ENCODE results near the gene CDK9.
A peak's percentile ranks its signal among the peaks of the same experiment; 100 is the strongest.

Gene CDK9

GRCh38 chr9:127761491-127761956, 24.3 kb upstream of the CDK9 start:
- DNase-seq (ENCODE audit: low spot score) = no peak

DNA sequence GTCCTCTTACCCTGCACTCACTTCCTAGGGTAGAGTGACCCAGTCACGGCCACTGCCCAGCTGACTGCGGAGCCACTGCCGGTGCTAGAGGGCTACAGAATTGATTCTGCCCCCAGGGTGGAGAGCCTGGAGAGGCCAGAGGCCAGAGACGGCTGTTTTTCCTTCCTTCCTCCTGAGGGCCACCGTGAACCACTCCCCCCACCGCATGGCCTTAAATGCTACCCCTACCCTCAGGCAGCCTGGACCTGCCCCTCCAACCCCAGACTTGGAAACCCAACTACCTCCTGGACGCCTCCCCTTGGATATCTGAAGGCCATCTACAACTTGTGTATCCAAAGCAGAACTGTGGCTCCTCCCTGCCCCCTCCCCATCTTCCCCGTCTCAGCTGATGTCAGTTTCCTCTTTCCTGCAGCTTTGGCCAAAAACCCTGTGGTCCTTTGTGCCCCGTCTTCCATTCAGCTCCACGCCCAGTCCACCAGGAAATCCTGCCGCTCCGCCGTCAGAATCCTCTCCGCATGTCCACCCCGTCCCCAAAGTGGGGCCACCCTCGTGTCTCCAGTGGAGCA, 23.6 kb upstream of the CDK9 start:
- DNase-seq (ENCODE audit: low spot score) = no peak

DNA sequence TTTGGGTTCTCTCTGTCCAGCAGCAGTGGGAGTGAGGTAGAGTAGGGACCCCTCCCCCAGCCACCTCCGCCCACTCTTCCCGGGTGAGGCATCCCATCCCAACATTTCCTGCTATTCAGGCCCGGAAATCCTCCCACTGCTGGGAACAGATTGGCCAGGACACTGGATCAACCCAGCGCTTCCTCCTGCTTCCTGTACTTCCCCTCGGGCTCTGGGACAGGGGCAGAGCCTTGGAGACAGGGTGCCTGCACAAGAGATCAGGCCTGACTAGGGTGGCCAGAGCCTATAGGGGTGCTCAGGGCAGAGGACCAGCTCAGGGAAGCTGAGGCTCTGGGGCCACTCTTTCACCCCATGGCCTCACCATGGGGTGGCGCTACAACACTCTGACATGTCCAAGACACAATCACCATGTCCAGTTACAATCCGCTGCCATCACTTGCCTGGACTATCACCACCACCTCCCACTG, 21.9 kb upstream of the CDK9 start:
- no peak for DNase-seq (ENCODE audit: low spot score)

GRCh38 chr9:127765418-127765817, 20.4 kb upstream of the CDK9 start:
- no peak for DNase-seq (ENCODE audit: low spot score)

GRCh38 chr9:127767410-127767809, 18.4 kb upstream of the CDK9 start:
- DNase-seq (ENCODE audit: low spot score) = no peak

DNA sequence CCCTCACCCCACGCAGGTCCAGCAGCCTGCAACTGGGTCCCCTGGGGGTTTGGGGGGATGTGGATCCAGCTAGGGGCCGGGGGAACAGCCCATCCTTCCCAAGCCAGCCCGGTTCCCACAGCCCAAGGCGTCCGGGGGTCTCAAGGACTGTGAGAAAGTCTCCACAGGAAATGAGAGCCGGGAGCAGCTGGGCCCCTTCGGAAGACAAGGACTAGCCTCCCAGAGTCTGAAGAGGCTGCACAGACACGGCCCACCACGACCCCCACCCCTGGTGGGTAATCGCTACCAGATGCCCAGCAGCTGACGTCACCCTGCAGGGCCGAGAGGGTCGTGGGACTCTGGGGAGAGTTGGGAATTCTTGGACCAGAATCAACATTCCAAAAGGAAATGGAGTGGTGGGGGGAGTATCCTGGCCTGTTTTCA, 17.9 kb upstream of the CDK9 start:
- no peak for DNase-seq (ENCODE audit: low spot score)

DNA sequence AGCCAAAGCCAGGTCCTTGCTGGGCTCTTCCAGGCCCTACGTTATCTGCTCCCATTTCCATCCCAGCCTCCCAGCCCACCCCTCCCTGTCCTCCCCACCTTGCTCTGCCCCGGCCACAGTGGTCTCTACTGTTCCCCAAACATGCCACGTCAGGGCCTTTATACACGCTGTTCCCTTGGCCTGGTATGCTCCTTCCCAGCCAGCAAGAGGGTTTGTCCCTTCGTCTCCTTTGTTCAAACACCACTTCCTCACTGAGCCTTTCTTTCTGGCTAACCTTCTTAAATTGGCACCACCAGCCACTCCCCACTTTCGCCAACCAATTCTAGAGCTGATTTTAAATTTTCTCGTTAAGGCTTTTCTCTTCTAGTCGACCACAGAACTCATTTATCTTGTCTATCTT, 17.1 kb upstream of the CDK9 start:
- DNase-seq (ENCODE audit: low spot score) = no peak

DNA sequence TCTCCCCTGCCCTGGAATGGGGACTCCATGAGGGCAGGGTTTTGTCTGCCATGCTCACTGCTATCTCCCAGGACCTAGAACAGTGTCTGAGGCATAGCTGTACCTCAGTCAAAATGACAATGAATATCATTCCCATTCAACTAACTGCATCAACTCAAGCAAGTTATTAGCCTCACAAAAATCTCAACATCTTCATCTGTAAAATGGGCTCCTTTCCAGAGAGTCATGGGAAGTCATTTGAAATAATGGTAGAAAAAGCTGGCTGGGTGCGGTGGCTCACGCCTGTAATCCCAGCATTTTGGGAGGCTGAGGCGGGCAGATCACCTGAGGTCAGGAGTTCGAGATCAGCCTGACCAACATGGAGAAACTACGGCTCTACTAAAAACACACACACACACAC, 16.7 kb upstream of the CDK9 start:
- no peak for DNase-seq (ENCODE audit: low spot score)

DNA sequence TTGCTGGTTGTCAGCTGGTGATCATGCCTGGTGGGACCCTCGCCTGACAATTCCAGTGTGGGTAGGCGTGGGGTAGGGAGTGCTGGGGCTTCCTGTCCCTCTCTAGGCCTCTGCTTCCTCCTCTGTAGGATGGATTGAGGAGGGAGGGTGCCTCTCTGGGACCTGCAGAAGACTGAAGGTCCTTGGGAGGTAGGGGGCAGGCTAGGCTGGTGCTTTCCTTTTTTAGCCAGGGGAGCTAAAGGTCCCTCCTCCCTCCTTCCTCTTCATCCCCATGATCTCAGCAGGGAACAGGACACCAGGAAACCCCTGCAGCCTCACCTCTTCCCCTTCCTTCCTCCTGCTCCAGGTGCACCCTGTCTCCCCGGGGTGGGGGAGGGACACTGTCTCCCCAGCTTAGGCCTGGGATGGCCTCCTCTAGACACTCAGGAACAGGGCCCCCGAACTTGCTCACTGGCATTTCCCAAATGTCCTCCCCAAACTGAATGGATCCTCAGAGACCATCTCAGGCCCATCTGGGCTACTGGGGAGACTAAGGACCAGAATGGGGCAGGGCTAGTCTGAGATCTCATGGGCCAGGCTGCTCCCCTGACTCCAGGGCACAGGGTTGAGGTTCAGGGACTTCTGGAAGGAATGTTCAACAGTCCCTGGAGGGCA, 15.8 kb upstream of the CDK9 start:
- no peak for DNase-seq (ENCODE audit: low spot score)

GRCh38 chr9:127770583-127770904, 15.3 kb upstream of the CDK9 start:
- DNase-seq (ENCODE audit: low spot score) = no peak

- peak; percentile 97 for DNase-seq (ENCODE audit: low spot score)
These were observed 14.8 kb upstream of the CDK9 start for GRCh38 chr9:127770905-127771569.

DNA sequence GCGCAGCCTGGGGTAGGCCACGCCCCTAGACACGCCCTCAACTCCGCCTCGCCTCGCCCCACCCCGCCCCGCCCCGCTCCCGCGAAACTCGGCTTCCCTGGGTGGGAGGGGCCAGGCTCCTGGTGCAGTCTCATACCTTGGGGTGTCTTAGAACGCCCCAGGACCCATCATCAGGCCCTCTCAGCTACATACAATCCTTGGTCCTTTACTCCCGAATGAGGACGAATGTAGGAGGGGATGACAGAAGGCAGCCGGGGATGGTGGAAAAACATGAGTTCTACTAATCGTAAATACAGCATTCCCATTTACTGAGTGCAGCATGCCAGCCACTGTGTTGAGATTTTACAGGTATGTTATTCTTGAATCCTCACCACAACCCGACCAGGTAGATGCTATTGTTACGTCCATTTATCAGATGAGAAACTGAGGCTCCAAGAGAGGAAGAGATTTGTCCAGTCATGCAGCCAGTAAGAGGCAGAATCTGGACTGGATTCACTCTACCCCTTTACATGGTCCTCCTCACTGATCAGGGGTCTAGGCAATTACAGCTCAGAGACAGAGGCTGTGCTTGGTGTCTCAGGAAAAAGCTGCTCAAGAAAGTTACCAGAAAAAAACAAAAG, 14.2 kb upstream of the CDK9 start:
- DNase-seq (ENCODE audit: low spot score) = no peak

- no peak for DNase-seq (ENCODE audit: low spot score)
These were observed 13.2 kb upstream of the CDK9 start for GRCh38 chr9:127772603-127773002.

DNA sequence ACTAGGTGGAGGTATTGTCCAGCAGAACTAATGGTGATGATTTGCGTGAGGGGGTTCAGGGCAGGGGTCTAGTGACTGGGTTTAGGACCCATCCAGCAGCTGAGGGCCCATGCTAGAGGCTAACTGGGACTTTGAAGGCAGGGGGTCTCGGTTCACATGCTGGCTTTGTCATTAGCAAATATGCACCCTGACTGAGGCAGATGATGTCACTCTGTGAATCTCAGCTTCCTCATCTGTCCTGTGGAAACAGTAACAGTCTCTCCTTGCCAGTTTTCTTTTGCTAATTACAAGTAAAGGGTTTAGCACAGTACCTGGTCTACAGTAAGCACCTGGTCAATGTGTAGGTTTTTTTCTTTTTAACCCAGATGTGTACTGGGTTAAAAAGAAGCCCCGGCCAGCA, 12.6 kb upstream of the CDK9 start:
- DNase-seq (ENCODE audit: low spot score) = no peak

DNA sequence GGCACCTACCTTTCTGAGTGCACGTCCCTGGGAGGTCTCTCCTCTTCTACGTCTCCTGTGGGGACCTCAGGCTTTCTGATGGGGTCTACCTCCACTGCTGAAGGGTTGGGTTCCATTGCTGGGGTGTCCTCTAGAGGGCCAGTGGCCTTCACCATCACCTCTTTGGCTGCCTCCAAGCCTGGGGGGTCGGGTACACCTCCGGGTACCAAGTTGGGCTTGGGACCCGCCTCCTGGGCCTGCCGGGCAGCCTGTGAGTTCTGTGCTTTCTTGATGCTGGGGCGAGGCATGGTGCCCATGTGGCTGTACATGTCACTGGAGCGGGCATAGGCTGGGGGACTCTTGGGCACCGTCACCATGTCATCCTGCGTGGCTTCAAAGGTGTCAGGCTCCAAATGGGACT, 11.9 kb upstream of the CDK9 start:
- DNase-seq (ENCODE audit: low spot score) = no peak

- peak; percentile 79 for DNase-seq (ENCODE audit: low spot score)
These were observed 9.5 kb upstream of the CDK9 start for GRCh38 chr9:127776195-127776923.

DNA sequence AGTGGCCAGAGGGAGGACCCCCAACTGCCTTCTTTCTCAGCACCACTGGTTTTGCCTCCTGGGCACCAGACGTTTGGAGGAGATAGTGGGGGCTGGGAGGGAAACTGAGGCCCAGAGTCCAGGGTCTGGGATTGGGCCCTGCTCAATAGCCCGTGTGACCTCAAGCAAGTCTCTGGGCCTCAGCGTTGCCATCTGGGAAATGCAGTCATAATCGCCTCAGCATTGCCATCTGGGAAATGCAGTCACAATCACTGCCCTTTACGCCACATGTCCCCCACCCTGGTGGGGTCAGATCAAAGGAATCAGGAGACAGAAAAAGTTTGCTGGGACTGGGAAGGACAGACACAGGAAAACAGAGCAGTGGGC, 8.9 kb upstream of the CDK9 start:
- DNase-seq (ENCODE audit: low spot score) = no peak

- DNase-seq (ENCODE audit: low spot score) = no peak
These were observed 8.4 kb upstream of the CDK9 start for GRCh38 chr9:127777368-127777980.

- peak; percentile 43 for DNase-seq (ENCODE audit: low spot score)
These were observed 7.3 kb upstream of the CDK9 start, which contains the start of gene SH2D3C for GRCh38 chr9:127778280-127779135. Gene SH2D3C (minus strand): TSS chr9:127778666. CDS start chr9:127778627, 39 bp downstream.

GRCh38 chr9:127779136-127779981, 6.5 kb upstream of the CDK9 start:
- DNase-seq (ENCODE audit: low spot score) = peak; percentile 61

Data from CD4-positive, alpha-beta T cell treated with Interleukin-15 for 4 hours (primary cell).